SJCRH30 (cell line): Measurements from ENCODE around the gene CHP1. TPM values are rescaled to one million over a fixed set of nuclear protein-coding genes. Genes with fewer than 3 reads are reported as not detected.
"Not testable (repeated sequence)": the region's sequence is repeated elsewhere in the genome, so short reads cannot be mapped to it uniquely, and the experiment has no call there.

ENCODE experiments used
- DNase-seq, 2 experiments: peaks; one replicate each; pipeline ENCODE4 v3.0.0-alpha.2; 2015 to 2020
- H3K27ac ChIP-seq: fragments of 250-450 bp; sonication (Bioruptor Pico); 2 replicates; pipeline ENCODE4 v1.5.1; 2020; ENCODE audit warnings: mild to moderate bottlenecking, moderate library complexity
- H3K27me3 ChIP-seq: fragments of 250-450 bp; sonication (Bioruptor Pico); 2 replicates; pipeline ENCODE4 v1.5.1; 2020; ENCODE audit warnings: mild to moderate bottlenecking, moderate library complexity
- H3K36me3 ChIP-seq: fragments of 250-450 bp; sonication (Bioruptor Pico); 2 replicates; pipeline ENCODE4 v1.5.1; 2020; ENCODE audit warnings: mild to moderate bottlenecking, moderate library complexity
- H3K4me1 ChIP-seq: fragments of 250-450 bp; sonication (Bioruptor Pico); 2 replicates; pipeline ENCODE4 v1.5.1; 2020; ENCODE audit warnings: mild to moderate bottlenecking, moderate library complexity
- H3K4me3 ChIP-seq: fragments of 250-450 bp; sonication (Bioruptor Pico); 2 replicates; pipeline ENCODE4 v1.5.1; 2020; ENCODE audit warnings: mild to moderate bottlenecking, moderate library complexity
- H3K9me3 ChIP-seq: fragments of 250-450 bp; sonication (Bioruptor Pico); replicated peaks from 2 replicates; pipeline ENCODE4 v1.5.1; 2020; ENCODE audit warnings: mild to moderate bottlenecking, moderate library complexity
- total RNA-seq: library from RNA; depleted of rRNA; stranded (reverse); fragments of >200 nt; shearing (Covaris generic); gene quantifications from 2 replicates; pipeline ENCODE4 v1.2.3, GENCODE V29; 2014

CHP1 gene
- total RNA-seq, 1 experiment from 2014 or later = 87.9 TPM

GRCh38 chr15:41235228-41235627 lies 4.2 kb downstream of the CHP1 start:
- H3K27ac ChIP-seq, H3K4me1 ChIP-seq, H3K4me3 ChIP-seq, H3K36me3 ChIP-seq, DNase-seq, H3K27me3 ChIP-seq, H3K9me3 ChIP-seq: not testable (repeated sequence)

- no peaks in the 10 kb centered on the region; the same call in 1 of the 2 replicates for H3K4me1 ChIP-seq
- no peak overlapping the region for H3K27ac ChIP-seq
- no peak overlapping the region for H3K4me3 ChIP-seq
- no peaks in the 10 kb centered on the region for H3K27me3 ChIP-seq
- H3K9me3 ChIP-seq = no peaks in the 10 kb centered on the region
- no peaks in the 10 kb centered on the region for H3K36me3 ChIP-seq
- no peak for DNase-seq
Observed at GRCh38 chr15:41235929-41236328, 4.9 kb downstream of the CHP1 start.

GRCh38 chr15:41238100-41238499 lies 7.0 kb downstream of the CHP1 start:
- no peak for DNase-seq
- Histone ChIP-seq H3K4me3 (no peak overlapping the region), H3K36me3 (peaks cover 6% of the 10 kb centered on the region; the same call in 1 of the 2 replicates), H3K27ac (no peak overlapping the region), H3K4me1 (no peaks in the 10 kb centered on the region; the same call in 1 of the 2 replicates), H3K27me3 (no peaks in the 10 kb centered on the region), H3K9me3 (no peaks in the 10 kb centered on the region)

GRCh38 chr15:41241221-41241964 lies 10.3 kb downstream of the CHP1 start:
- no peak overlapping the region for H3K27ac ChIP-seq
- no peaks in the 10 kb centered on the region for H3K9me3 ChIP-seq
- H3K4me3 ChIP-seq = no peak overlapping the region
- peak; percentile 21 to 52 for DNase-seq
- H3K36me3 ChIP-seq = peaks cover 6% of the 10 kb centered on the region; the same call in 1 of the 2 replicates
- H3K4me1 ChIP-seq = no peaks in the 10 kb centered on the region; the same call in 1 of the 2 replicates
- H3K27me3 ChIP-seq = no peaks in the 10 kb centered on the region

GRCh38 chr15:41250745-41251144 lies 19.7 kb downstream of the CHP1 start:
- not testable (repeated sequence) for H3K4me1 ChIP-seq, DNase-seq, H3K27ac ChIP-seq, H3K36me3 ChIP-seq, H3K4me3 ChIP-seq, H3K27me3 ChIP-seq, H3K9me3 ChIP-seq

- no peak overlapping the region for H3K4me3 ChIP-seq
- no peak overlapping the region for H3K27ac ChIP-seq
- no peak for DNase-seq
- H3K36me3 ChIP-seq = no peaks in the 10 kb centered on the region; the same call in 1 of the 2 replicates
- H3K27me3 ChIP-seq = no peaks in the 10 kb centered on the region
- H3K4me1 ChIP-seq = no peaks in the 10 kb centered on the region
- no peaks in the 10 kb centered on the region for H3K9me3 ChIP-seq
Observed at GRCh38 chr15:41251411-41251810, 20.3 kb downstream of the CHP1 start.

GRCh38 chr15:41254560-41254959 lies 23.5 kb downstream of the CHP1 start:
- Histone ChIP-seq H3K27me3 (no peaks in the 10 kb centered on the region), H3K9me3 (no peaks in the 10 kb centered on the region), H3K27ac (no peak overlapping the region)

GRCh38 chr15:41256103-41256502 lies 25.0 kb downstream of the CHP1 start:
- no peak overlapping the region for H3K4me3 ChIP-seq

More at GRCh38 chr15:41254560-41254959, 23.5 kb downstream of the CHP1 start:
- Histone ChIP-seq H3K36me3 (peaks cover 6% of the 10 kb centered on the region; the same call in 1 of the 2 replicates), H3K4me3 (no peak overlapping the region), H3K4me1 (no peaks in the 10 kb centered on the region)
- DNase-seq = no peak

GRCh38 chr15:41256577-41257038 lies 25.5 kb downstream of the CHP1 start:
- no peaks in the 10 kb centered on the region for H3K4me1 ChIP-seq
- peaks cover 6% of the 10 kb centered on the region; the same call in 1 of the 2 replicates for H3K36me3 ChIP-seq
- H3K9me3 ChIP-seq = no peaks in the 10 kb centered on the region
- no peaks in the 10 kb centered on the region for H3K27me3 ChIP-seq
- no peak overlapping the region for H3K27ac ChIP-seq
- no peak for DNase-seq
- H3K4me3 ChIP-seq = no peak overlapping the region

More at GRCh38 chr15:41256103-41256502, 25.0 kb downstream of the CHP1 start:
- H3K27ac ChIP-seq = no peak overlapping the region
- no peak for DNase-seq
- H3K9me3 ChIP-seq = no peaks in the 10 kb centered on the region
- no peaks in the 10 kb centered on the region for H3K27me3 ChIP-seq
- H3K36me3 ChIP-seq = peaks cover 6% of the 10 kb centered on the region; the same call in 1 of the 2 replicates
- no peaks in the 10 kb centered on the region for H3K4me1 ChIP-seq

GRCh38 chr15:41258750-41259471 lies 27.8 kb downstream of the CHP1 start:
- DNase-seq = no peak
- Histone ChIP-seq H3K9me3 (no peaks in the 10 kb centered on the region), H3K36me3 (peaks cover 17% of the 10 kb centered on the region), H3K4me3 (no peak overlapping the region), H3K27me3 (no peaks in the 10 kb centered on the region), H3K4me1 (no peaks in the 10 kb centered on the region), H3K27ac (no peak overlapping the region)

- Histone ChIP-seq H3K36me3 (peaks cover 17% of the 10 kb centered on the region), H3K27ac (no peak overlapping the region)
Observed at GRCh38 chr15:41259546-41260189, 28.6 kb downstream of the CHP1 start.

GRCh38 chr15:41260924-41261323 lies 29.9 kb downstream of the CHP1 start:
- H3K9me3 ChIP-seq, DNase-seq, H3K4me1 ChIP-seq, H3K27me3 ChIP-seq, H3K4me3 ChIP-seq, H3K27ac ChIP-seq: not testable (repeated sequence)
- H3K36me3 ChIP-seq = peaks cover 21% of the 10 kb centered on the region

More at GRCh38 chr15:41259546-41260189, 28.6 kb downstream of the CHP1 start:
- no peaks in the 10 kb centered on the region for H3K27me3 ChIP-seq
- no peak for DNase-seq
- H3K4me3 ChIP-seq = no peak overlapping the region
- no peaks in the 10 kb centered on the region for H3K4me1 ChIP-seq
- no peaks in the 10 kb centered on the region for H3K9me3 ChIP-seq

- H3K36me3 ChIP-seq = peaks cover 22% of the 10 kb centered on the region
- no peaks in the 10 kb centered on the region for H3K27me3 ChIP-seq
- no peak overlapping the region for H3K27ac ChIP-seq
- no peaks in the 10 kb centered on the region for H3K9me3 ChIP-seq
- H3K4me3 ChIP-seq = no peak overlapping the region
- no peak for DNase-seq
- no peaks in the 10 kb centered on the region for H3K4me1 ChIP-seq
Observed at GRCh38 chr15:41262571-41262970, 31.5 kb downstream of the CHP1 start.

- H3K27ac ChIP-seq = no peak overlapping the region
- peaks cover 22% of the 10 kb centered on the region for H3K36me3 ChIP-seq
- H3K4me1 ChIP-seq = peaks cover 2% of the 10 kb centered on the region; the same call in 1 of the 2 replicates
- no peaks in the 10 kb centered on the region for H3K27me3 ChIP-seq
- no peaks in the 10 kb centered on the region for H3K9me3 ChIP-seq
- DNase-seq = no peak
- H3K4me3 ChIP-seq = no peak overlapping the region
Observed at GRCh38 chr15:41263891-41264351, 32.9 kb downstream of the CHP1 start.
